Activated CD8-positive, alpha-beta memory T cell treated with anti-CD3 and anti-CD28 coated beads, Interleukin-2, amount 50 U/mL, for 1 hour (primary cell): ENCODE results near the gene PAFAH2.

ENCODE experiments used
- DNase-seq: peaks from one replicate; pipeline ENCODE4 v3.0.0-alpha.2; 2020; ENCODE audit errors: extremely low read depth

The PAFAH2 gene

DNA sequence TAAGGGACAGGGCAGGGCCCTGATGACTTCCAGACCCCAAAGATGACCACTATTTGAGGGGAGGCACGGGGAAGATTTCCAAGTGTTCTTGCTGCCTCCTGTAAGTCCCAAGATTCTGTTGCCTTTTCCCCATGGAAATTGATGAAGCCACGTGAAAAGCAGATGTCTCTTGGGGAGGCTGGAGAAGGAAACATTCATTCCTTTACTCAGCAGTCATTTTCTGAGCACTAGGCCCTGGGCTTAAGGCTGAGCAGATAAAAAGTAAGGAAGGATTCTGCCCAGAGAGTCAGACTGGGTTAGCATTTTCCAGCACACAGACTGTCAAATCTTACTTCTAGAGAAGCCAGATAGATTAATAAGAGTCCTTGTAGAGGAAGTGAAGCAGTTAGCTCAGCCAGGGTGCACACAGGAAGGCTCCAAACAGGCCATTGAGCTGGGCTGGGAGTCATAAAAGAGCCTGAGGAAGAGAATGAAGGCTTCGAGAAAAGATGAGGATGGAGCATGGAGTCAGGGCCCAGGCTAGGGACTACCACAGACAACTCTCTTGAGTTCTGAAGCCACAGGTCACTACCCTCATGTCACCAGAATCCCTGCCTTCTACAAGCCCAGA lies 33.9 kb upstream of the PAFAH2 start:
- DNase-seq: no peak

DNA sequence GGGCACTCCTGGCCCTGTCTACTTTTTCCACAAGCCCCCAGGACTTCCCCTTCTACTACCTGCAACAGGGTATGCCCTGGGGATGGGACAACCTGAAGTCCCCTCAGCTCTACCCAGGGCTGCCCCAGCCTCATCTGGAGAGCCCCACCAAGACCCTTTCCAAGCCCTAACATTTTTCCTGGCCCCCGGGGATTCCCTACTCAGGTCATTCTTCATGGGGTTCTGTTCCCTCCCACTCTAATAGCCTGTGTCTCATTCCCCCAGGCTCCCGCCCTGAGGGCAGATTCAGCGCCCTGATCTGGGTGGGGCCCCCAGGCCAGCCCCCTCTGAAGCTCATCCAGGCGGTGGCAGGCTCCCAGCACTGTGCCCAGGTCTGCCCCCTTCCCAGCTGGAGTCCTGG lies 33.3 kb upstream of the PAFAH2 start:
- no peak for DNase-seq

DNA sequence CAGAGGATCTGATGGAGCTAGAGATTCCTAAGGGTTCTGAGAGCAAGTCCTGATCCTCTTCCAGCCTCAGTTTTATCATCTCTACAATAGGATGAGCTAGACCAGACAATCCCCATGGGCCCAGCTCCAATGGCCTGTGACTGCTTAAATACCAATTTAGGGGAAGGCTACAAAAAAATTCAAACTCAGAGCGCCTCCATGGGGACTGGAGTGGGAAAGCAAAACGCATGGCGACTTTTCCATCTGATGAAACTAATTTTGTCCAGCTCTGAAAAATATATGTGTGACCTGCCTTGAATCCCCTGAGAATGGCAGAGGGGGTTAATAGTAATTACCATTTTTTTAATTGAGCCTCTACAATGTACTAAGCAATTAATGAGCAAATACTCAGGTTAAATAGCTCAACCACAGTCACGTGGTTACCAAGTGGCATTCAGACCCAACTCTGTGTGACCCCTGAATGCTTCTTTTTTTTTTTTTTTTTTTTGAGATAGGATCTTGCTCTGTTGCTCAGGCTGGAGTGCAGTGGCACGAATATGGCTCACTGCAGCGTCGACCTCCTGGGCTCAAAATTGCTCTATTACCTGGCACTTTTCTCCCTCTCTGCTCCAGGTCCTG lies 32.1 kb upstream of the PAFAH2 start:
- no peak for DNase-seq

DNA sequence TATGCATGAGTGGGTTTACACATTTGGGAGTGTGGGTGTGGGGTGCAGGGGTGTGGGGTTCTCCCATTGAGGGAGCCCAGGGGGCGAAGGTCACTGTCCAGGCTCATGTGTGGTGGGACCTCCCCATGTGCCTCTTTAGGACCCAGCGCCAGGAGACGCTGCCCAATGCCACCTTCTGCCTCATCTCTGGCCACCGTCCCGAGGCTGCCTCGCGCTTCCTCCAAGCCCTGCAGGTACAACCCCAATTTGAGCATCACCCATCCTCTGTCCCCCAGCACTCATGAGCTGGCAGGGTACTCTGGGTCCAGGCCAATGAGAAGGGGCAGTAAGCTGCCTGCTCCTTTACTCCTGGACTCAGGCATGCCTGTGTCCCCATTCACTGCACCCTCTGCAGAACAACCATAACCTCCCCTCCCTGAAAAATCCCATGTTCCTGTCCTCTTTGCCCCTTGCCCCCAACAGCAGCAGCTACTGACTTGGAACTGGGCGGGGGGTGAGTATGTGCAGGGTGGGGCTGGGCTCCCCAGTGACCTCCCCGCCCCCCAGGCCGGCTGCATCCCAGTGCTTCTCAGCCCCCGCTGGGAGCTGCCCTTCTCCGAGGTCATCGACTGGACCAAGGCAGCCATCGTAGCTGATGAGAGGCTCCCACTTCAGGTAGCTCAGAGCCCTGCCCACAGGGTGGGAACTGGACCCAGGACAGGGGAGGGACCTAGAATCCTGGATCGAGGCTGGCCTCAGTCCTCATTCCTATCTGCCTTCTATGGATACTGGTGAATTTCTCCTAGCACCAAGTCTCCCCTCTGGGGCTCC lies 31.4 kb upstream of the PAFAH2 start:
- DNase-seq: no peak

DNA sequence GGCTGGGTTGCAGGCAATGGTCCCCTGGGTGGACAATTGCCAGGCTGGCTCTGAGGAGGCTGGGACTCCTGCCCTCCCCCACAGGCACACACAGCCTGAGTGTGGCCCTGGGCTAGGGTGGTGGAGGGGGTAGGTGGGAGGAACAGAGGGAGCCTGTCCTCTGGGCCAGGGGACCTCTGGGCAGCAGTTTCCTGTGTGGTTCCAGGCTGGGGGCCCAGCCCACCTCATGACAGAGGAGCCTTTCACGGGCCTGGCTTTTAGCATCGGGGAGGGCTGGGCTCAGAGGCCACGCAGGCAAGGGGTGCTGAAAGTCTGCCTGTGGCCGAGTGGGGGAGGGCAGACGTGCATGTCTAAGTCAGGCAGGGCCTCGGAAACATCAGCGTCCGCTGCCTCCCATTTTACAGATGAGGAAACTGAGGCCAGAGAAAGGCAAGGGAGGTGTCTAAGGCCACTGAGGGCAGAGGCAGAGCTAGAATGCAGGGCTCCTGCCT lies 30.7 kb upstream of the PAFAH2 start:
- DNase-seq: no peak

DNA sequence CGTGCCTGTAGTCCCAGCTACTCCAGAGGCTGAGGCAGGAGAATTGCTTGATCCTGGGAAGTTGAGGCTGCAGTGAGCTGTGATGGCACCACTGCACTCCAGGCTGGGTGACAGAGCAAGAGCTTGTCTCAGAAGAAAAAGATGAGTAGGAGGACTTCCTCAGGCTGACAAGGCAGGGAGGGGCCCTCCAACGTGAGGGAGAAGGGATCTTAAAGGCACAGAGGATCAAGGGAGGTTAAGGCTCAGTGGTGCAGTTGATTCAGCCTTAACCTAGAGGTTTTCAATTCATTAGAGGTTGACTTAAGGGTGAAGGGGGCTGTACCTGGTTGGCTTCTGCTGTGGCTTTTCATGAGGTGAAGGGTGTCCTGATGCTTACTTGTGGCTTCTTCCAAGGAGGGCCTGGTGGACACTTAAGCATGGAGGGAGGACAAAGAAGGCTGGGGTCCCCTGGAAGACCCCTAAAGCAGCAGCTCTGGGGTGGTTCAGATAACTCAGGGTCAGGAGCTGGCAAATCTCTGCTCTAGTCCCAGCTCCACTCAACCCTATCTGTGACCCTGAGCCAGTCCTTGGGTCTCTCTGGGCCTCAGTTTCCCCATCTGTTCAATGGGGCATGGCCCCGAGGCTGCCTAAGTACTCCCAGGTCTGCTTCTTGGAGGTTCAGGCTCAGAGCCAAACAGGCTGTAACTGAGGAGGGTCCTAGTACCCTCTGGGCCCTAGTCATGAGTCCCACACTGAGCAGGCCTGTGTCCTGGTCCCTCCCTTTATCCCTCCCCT lies 30.0 kb upstream of the PAFAH2 start:
- no peak for DNase-seq

DNA sequence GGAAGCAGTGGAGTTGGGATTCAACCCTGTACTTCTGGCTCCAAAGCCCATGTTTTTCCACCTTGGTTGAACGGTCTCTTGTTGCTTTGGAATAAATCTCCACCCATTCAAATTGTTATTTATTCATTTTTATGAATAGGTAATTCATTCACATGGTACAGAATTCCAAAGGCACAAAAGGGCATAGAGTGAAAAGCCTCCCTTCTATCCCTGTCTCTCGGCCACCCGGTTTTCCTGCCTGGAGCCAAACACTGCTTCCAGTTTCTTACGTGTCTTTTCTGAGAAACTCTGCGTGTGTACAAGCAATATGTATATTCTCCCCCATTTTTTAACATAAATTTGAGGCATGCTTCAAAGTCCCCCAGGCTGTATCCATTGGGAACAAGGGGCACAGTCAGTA lies 27.7 kb upstream of the PAFAH2 start:
- DNase-seq: no peak

DNA sequence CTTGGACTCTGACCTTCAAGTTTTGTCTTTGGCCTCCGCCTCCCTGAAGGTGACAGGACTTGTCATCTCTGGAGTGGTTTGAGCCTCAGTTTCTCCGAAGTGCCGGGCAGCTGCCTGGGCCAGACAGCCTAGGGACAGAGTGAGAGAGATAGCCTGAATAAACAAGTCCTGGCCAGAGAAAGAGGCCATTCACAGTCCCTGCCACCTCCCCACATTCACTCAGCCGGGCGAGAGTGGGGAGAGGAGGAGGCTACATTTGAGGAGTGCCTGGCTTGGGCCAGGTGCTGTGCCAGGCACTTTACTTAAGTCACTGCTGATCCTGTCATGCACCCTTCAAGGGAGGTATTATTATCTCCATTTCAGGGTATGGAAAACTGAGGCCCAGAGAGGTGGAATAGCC lies 27.2 kb upstream of the PAFAH2 start:
- DNase-seq: no peak

DNA sequence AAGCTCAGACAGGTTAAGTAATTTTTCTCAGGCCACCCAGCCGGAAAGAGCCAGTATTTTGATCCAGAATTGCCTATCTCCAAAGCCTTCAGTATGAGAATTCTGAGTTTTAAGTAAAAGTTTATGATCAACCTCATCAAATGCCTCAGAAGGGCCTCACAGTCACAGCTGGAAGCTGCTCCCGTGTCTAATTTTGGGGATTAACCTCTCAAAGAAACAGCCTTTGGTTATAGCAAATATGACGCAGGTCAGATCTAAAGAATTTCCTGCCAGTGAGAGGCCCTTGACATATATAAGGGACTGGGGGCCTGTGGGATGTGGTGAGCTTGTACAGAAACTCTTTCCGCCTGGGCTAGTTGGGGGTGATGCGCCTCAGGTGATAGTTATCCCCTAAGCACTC lies 26.0 kb upstream of the PAFAH2 start:
- no peak for DNase-seq

DNA sequence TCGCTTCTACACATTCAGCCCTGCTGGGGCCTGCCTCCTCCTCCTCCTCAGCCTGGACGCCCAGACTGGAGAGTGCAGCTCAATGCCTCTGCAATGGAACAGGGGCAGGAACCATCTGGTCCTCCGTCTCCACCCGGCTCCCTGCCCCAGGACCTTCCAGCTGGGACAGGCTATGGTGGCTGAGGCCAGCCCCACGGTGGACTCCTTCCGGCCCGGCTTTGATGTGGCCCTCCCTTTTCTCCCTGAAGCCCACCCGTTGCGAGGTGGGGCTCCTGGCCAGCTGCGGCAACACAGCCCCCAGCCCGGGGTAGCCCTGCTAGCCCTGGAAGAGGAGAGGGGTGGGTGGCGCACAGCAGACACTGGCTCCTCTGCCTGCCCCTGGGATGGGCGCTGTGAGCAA lies 25.1 kb upstream of the PAFAH2 start:
- no peak for DNase-seq

DNA sequence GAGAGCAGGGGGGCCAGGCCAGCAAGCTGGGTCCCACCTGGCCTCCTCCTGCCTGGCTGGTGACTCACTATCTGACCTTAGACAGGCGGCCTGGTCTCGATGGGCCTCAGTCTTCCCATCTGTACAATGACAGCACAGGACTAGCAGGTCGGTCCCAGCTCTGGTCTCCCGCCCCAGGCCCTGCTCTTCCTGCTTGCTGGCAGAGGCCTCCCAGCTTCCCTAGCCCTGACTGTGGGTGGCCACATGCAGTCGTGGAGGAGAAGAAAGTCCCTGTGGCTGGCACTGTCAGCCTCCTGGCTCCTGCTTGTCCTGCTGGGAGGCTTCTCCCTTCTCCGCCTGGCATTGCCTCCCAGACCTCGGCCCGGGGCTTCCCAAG lies 24.5 kb upstream of the PAFAH2 start:
- no peak for DNase-seq

DNA sequence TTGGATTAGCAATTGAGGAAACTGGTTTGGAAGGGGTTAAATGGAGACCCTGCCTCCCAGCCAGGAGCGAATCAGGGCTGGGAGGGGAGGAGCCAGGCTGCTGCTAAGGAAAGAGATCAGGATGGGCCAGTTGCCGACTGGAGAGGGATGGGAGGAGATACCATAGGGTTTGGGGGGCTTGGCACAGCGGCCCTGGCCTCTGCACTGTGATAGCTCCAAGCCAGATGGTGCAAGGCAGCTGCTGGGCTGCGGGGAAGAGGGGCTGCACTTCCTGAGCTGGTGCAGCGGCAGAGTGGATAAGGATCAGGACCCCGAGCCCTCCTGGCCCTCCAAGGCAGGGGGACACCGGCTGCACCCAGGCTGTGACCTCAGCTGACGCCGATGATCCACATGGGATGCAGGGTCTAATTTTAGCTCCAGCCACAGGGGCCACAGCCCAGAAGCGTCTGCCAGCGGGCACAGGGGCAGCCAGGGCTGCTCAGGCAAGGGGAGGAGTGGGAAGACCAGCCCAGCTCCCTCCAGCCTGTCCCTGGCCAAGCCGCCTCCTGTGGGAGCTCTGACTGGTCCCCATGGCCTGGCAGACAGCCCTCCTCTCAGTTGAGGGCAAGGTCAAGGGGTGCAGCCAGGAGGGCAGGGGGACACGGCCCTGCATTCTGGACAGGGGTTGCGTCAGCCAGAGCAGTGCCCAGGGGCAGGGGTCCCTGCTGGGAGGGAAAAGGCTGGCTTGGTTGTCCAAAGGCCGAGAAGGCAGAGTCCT lies 24.0 kb upstream of the PAFAH2 start, which contains the start of gene EXTL1:
EXTL1 (plus strand) TSS at position 129 of the 757 bp plus-strand sequence. CDS start 872 bp downstream, outside the sequence.
- no peak for DNase-seq

DNA sequence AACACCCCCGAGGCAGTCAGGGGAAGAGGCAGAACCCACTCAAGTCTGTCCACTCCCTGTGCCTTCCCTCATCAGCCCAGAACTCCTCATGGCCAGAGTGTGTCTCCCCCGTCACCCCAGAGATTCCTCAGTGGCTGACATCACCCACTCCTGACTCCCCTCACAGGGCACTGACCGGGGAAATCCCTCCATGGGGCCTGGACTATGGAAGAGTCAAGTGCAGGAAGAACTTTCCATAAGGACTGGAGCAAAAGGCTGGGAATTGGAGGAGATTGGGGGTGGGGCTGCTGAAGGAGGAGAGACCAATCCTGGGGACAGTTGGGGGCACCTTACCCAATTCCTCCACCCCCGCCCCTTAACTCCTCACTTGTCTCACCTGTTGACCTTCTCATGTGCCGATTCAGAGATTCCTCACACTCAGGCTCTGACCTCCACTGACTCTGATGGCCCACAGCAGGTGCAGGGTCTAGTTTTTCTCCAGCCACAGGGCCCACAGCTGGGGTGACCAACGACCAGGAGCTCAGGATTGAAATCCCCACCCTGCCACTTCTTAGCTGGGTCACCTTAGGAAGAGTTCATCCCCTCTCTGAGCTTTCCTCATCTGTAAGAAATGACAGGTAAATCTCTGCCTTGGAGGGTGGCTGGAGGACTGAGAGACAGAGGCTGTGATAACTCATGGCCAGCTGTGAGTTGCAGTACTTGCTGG lies 23.2 kb upstream of the PAFAH2 start:
- no peak for DNase-seq

DNA sequence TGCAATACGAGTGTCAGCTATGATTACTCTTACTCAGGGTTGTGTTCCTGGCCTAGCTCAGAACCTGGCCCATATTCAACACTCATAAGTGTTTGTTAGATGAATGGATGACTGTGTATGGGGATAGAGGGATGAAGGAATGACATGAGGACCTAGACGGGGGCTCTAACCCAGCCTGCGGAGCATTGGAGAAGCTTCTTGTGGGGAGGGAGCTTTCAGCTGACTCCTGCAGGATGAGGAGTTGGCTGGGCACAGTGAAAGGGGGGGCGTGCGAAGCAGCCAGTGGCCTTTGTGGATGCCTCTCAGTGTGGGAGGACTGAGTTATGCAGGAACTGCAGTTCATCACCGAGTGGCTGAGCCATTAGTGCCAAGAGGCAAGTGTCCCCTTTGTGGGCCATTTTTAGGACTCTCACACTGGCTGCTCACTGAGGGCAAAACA lies 22.5 kb upstream of the PAFAH2 start:
- DNase-seq: no peak

DNA sequence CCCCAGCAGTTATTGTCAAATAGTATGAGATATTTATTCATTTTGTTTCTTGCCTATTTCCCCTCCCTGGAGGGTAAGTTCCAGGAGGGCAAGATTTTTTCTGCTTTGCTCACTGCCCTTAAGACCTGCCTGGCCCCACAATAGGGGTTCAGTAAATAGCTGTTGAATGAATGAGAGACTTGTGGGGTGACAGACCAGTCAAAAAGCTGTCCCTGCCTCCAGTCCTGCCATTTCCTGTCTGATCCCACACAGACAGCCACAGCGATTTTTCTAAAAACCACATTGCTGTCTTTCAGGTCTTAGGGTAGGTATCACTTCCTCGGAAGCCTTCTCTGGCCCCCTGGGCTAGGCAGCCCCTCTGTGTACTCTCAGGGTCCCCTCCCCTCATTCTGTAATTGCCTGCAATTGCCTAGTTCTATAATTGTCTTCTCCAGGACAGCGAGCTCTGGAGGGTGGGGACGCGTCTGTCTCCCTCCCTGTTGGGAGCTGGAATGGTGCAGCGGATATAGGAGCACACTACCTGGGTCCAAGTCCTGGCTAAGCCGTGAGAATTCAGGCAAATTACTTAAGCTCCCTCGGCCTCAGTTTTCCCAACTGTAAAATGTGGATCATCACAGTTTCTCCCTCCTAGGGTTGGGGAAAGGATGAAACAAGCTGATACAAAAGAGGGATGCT lies 21.9 kb upstream of the PAFAH2 start:
- DNase-seq: no peak

DNA sequence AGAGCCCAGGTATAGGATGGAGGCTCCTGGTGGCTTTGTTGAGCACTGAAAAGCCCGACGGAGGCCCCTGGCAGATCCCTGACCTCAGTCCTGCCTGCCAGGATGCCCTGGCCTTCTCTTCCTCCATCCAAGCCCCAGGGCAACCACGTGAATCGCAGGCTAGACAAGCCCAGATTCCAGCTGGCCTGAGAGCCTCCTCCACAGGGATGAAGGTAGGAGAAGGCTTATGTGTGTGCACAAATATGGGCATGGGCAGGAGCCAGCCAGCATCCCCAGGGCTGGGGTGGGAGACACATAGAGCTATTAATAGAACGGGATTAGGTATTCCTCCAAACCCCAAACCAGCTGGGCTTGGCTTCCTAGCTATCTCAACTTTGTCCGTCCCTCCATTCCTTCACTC lies 19.7 kb upstream of the PAFAH2 start:
- DNase-seq: no peak

DNA sequence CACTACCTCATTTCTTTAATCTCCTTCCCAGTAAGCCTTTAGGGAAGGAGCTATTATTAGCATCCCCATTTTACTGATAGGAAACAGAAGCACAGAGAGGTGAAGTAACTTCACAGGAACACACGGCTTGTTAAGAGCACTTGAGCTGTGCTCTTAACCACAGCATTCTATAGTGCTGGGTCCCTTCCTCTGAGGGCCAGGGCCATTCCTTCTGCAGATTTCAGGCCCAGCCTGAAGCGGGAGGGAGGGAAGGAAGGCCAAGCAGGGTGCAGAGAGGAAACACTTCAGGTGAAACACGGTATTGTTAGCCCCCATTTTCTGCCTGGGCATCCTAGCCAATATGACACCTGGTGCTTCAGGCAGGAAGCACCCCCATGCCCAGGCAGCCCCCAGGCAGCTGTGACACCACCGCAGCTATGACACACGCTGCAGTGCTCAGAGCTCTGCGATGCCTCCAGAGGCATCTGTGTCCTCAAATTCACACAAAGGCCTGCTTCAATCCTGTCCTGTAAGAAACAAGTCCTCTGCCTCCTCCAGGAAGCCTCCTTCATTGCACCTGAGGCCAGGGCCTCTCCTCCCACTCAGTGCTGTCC lies 19.2 kb upstream of the PAFAH2 start:
- DNase-seq: no peak

DNA sequence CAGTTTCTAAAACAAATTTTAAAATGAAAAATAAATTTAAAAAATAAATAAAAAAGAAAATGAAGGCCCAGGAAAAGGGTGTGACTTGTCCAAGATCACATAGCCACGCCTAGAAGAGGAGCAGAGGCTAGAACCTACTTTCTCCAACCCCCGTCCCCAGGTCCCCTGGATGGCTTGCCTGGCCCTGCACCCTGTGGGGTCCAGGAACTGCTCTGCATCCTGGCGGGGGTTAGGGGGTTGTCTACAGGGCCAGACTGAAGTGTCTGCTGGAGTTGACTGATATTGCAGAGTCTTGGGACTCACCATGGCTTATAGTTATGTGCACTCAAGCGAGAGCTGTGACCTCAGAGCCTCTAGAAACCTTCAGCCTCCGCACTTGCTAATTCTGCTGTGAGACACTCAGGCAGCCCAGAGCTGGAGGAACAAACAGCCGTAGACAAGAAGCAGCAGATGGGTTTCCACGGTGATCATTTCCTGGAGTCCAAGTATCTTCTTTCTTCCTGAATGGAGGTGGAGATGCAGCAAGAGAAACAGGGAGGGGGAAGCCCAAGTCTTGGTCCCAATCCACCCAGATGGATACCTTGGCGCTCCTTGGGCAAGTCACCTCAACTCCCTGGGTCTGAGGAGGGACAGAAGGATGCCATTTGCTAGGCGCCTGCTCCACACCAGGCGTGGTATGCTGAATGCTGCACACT lies 18.5 kb upstream of the PAFAH2 start:
- no peak for DNase-seq

DNA sequence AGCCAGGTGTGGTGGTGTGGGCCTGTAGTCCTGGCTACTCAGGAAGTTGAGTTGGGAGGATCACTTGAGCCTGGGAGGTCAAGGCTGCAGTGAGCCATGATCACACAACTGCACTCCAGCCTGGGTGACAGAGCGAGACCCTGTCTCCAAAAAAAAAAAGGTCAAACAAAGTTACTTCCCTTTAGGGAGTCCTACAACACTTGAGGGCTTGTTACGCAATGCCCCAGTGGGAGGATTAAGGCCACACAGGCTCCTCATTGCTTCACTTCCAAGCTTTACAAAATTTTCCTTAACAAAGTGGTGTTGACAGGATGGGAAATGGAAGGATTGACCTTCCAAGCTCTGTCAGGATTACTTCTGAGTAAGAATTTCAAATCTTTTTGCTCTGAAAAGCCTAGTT lies 17.5 kb upstream of the PAFAH2 start:
- DNase-seq: no peak
